NCI-H69 (cell line): Measurements from ENCODE around the gene CTNS.

Source experiments
- DNase-seq: peaks from one replicate; lab custom pipeline; 2025; lab: John Stamatoyannopoulos, UW

Gene CTNS

GRCh38 chr17:3636154-3636907, at the start of gene CTNS, which contains the start of gene SHPK:
TSS of gene CTNS (plus strand) at chr17:3636760. CDS start at chr17:3640207, 3,447 bp downstream.
TSS of gene SHPK (minus strand) at chr17:3636250. CDS start at chr17:3636219, 31 bp downstream.
- peak; percentile 95 for DNase-seq

- DNase-seq, result no peak
Observed at GRCh38 chr17:3589784-3590183, 46.8 kb upstream of the CTNS start.

- DNase-seq, result no peak
Observed at GRCh38 chr17:3590231-3590630, 46.3 kb upstream of the CTNS start.

- no peak for DNase-seq
Observed at GRCh38 chr17:3590768-3591167, 45.8 kb upstream of the CTNS start.

- DNase-seq, result no peak
Observed at GRCh38 chr17:3592216-3592860, 44.2 kb upstream of the CTNS start.

- DNase-seq, result no peak
Observed at GRCh38 chr17:3593384-3593783, 43.2 kb upstream of the CTNS start.

GRCh38 chr17:3594051-3594800, 42.3 kb upstream of the CTNS start:
- no peak for DNase-seq

GRCh38 chr17:3594976-3595375, 41.6 kb upstream of the CTNS start:
- no peak for DNase-seq

GRCh38 chr17:3596804-3597464, 39.6 kb upstream of the CTNS start:
- DNase-seq, result no peak

- DNase-seq, result no peak
Observed at GRCh38 chr17:3598078-3598477, 38.5 kb upstream of the CTNS start.

GRCh38 chr17:3600529-3601205, 35.9 kb upstream of the CTNS start:
- DNase-seq, result no peak

- peak; percentile 47 for DNase-seq
Observed at GRCh38 chr17:3602499-3602898, 34.1 kb upstream of the CTNS start.

GRCh38 chr17:3603119-3603869, 33.3 kb upstream of the CTNS start:
- no peak for DNase-seq

- no peak for DNase-seq
Observed at GRCh38 chr17:3603870-3604259, 32.7 kb upstream of the CTNS start.

GRCh38 chr17:3609689-3610088, 26.9 kb upstream of the CTNS start:
- DNase-seq, result no peak

GRCh38 chr17:3610523-3610922, 26.0 kb upstream of the CTNS start:
- DNase-seq, result no peak

- DNase-seq, result no peak
Observed at GRCh38 chr17:3613124-3613523, 23.4 kb upstream of the CTNS start.

- DNase-seq, result no peak
Observed at GRCh38 chr17:3615160-3615870, 21.2 kb upstream of the CTNS start.

GRCh38 chr17:3621146-3621720, 15.3 kb upstream of the CTNS start:
- no peak for DNase-seq
